ENCODE results near the gene CDH11.

Gene CDH11

GRCh38 chr16:64996641-64997040 is 125.2 kb downstream of the CDH11 start:
- Histone ChIP-seq H3K27me3 (ENCODE audit: insufficient read depth, poor library complexity, severe bottlenecking) (no peaks in the 10 kb centered on the region), H3K4me3 (replicated peaks; ENCODE audit: insufficient read depth, low read length) (no peak overlapping the region), H3K27ac (replicated peaks) (no peak overlapping the region)
- DNase-seq (ENCODE audit: low read depth in 1 of 2, low spot score in 1 of 2) = no peak
- no peak for TF ChIP-seq REST (IDR thresholded peaks at IDR 0.05; ENCODE audit: insufficient replicate concordance, low read depth)
- no peak for TF ChIP-seq CTCF (IDR thresholded peaks at IDR 0.05; ENCODE audit: insufficient read depth, low read length)
- no peak for TF ChIP-seq POLR2AphosphoS5 (IDR thresholded peaks at IDR 0.05; ENCODE audit: low read depth)
- no peak for TF ChIP-seq GABPA (IDR thresholded peaks at IDR 0.05; ENCODE audit: low read depth)
- no peak for TF ChIP-seq SPI1 (IDR thresholded peaks at IDR 0.05; ENCODE audit: borderline replicate concordance, low read depth)

- Histone ChIP-seq H3K27ac (replicated peaks) (no peak overlapping the region), H3K4me3 (replicated peaks; ENCODE audit: insufficient read depth, low read length) (no peak overlapping the region), H3K27me3 (ENCODE audit: insufficient read depth, poor library complexity, severe bottlenecking) (no peaks in the 10 kb centered on the region)
- no peak for DNase-seq (ENCODE audit: low read depth in 1 of 2, low spot score in 1 of 2)
- TF ChIP-seq GABPA (IDR thresholded peaks at IDR 0.05; ENCODE audit: low read depth) (no peak), CTCF (IDR thresholded peaks at IDR 0.05; ENCODE audit: insufficient read depth, low read length) (no peak), SPI1 (IDR thresholded peaks at IDR 0.05; ENCODE audit: borderline replicate concordance, low read depth) (no peak), POLR2AphosphoS5 (IDR thresholded peaks at IDR 0.05; ENCODE audit: low read depth) (no peak), REST (IDR thresholded peaks at IDR 0.05; ENCODE audit: insufficient replicate concordance, low read depth) (no peak)
These were observed 128.4 kb downstream of the CDH11 start for GRCh38 chr16:64993464-64993863.

GRCh38 chr16:64991001-64991400 is 130.9 kb downstream of the CDH11 start:
- Histone ChIP-seq H3K27me3 (ENCODE audit: insufficient read depth, poor library complexity, severe bottlenecking) (no peaks in the 10 kb centered on the region), H3K27ac (replicated peaks) (no peak overlapping the region), H3K4me3 (replicated peaks; ENCODE audit: insufficient read depth, low read length) (no peak overlapping the region)
- no peak for DNase-seq (ENCODE audit: low read depth in 1 of 2, low spot score in 1 of 2)
- TF ChIP-seq GABPA (IDR thresholded peaks at IDR 0.05; ENCODE audit: low read depth) = no peak

GRCh38 chr16:64990101-64990500 is 131.8 kb downstream of the CDH11 start:
- H3K4me3 ChIP-seq (replicated peaks; ENCODE audit: insufficient read depth, low read length) = no peak overlapping the region
- TF ChIP-seq SPI1 (IDR thresholded peaks at IDR 0.05; ENCODE audit: borderline replicate concordance, low read depth) (no peak), CTCF (IDR thresholded peaks at IDR 0.05; ENCODE audit: insufficient read depth, low read length) (no peak), POLR2AphosphoS5 (IDR thresholded peaks at IDR 0.05; ENCODE audit: low read depth) (no peak), REST (IDR thresholded peaks at IDR 0.05; ENCODE audit: insufficient replicate concordance, low read depth) (no peak)
- no peak for DNase-seq (ENCODE audit: low read depth in 1 of 2, low spot score in 1 of 2)
- H3K27ac ChIP-seq (replicated peaks) = no peak overlapping the region
- H3K27me3 ChIP-seq (ENCODE audit: insufficient read depth, poor library complexity, severe bottlenecking) = no peaks in the 10 kb centered on the region
